Upper lobe of right lung (tissue), 1 donor: Measurements from ENCODE around the gene COPS7A. TPM values are rescaled to one million over a fixed set of nuclear protein-coding genes. Genes with fewer than 3 reads are reported as not detected.
A peak's percentile ranks its signal among the peaks of the same experiment; 100 is the strongest.

Experiments
- ATAC-seq: fragments of 200-7000 bp; cut with Tn5 transposase; one replicate; pipeline ENCODE4 v1.9.1; 2020; ENCODE audit warnings: mild to moderate bottlenecking, moderate library complexity
- DNase-seq: peaks from one replicate; pipeline ENCODE4 v3.0.0-alpha.2; 2020
- H3K27ac ChIP-seq: fragments of 200-600 bp; one replicate; pipeline ENCODE4 v1.8.0; 2022
- H3K27me3 ChIP-seq: fragments of 200-600 bp; one replicate; pipeline ENCODE4 v1.8.0; 2022; ENCODE audit warnings: mild to moderate bottlenecking
- H3K36me3 ChIP-seq: fragments of 200-600 bp; one replicate; pipeline ENCODE4 v1.8.0; 2022
- H3K4me1 ChIP-seq: fragments of 200-600 bp; one replicate; pipeline ENCODE4 v1.8.0; 2022
- H3K4me3 ChIP-seq: fragments of 200-600 bp; one replicate; pipeline ENCODE4 v1.8.0; 2022; ENCODE audit warnings: mild to moderate bottlenecking
- H3K9me3 ChIP-seq: fragments of 200-600 bp; one replicate; pipeline ENCODE4 v1.8.0; 2022
- intact Hi-C: fragments of 100-400 bp; cut with DNase I; formaldehyde crosslinking; loops from one replicate; pipeline ENCODE4 v1.11.0; 2022
- total RNA-seq: library from RNA; stranded (reverse); fragmentation: NEBNext Ultra II Directional; extraction: Animal tissue kit (Norgen Biotek cat#: 25700); gene quantifications from one replicate; pipeline ENCODE4 v1.2.1, GENCODE V29; 2021
- TF ChIP-seq, protein P1 (sequence below): fragments of 200-600 bp; IDR thresholded peaks from one replicate; pipeline ENCODE4 v1.8.0; 2022; ENCODE audit warnings: antibody characterized with exemption
- donor health status: DM: no; HTN: yes; CAD: no; lungs with severe emphysema.

The COPS7A gene
- total RNA-seq, 1 donor from 2014 or later, result 57.9 TPM

DNA sequence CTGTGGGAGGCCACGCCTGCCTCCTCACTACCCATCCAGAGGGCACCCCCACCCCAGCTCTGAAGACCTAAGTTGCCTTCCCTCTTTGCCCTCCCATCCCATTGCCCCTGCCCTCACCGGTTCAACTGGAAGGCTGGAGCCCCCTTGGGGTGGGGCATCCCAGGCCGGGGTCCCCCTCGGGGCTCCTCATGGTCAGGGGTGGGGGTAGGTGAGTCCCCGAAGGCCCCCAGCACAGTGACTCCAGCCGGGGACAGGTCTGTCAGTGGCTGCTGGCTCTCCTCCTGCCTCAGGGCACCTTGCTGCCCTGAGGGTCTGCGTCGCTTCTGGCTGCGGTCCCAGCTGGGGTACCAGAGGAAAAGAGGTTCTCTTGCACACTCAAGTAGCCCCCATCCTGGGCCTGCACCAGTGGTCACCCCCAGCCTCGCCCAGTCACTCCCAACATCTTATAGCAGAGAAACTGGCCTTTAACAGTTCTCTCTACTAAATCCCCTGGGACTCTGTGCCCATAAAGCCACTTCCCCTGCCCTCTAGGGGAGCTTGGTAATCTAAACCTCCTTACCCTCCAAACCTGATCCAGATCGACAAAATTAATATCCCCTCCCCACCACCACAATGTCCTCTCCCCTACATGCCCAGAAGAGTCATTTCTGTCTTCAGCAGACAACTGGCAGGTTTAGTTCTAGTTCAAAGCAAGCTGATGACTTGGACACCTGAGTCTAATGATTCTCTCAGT is 28.4 kb upstream of the COPS7A start:
- Histone ChIP-seq H3K4me1 (peaks cover 10% of the 10 kb centered on the region), H3K36me3 (no peaks in the 10 kb centered on the region), H3K27me3 (peaks cover 23% of the 10 kb centered on the region), H3K4me3 (no peak overlapping the region), H3K27ac (no peak overlapping the region), H3K9me3 (no peaks in the 10 kb centered on the region)
- intact Hi-C loops, result no loop called here
- no peak for ATAC-seq
- DNase-seq, result no peak
- TF ChIP-seq, protein P1, sequence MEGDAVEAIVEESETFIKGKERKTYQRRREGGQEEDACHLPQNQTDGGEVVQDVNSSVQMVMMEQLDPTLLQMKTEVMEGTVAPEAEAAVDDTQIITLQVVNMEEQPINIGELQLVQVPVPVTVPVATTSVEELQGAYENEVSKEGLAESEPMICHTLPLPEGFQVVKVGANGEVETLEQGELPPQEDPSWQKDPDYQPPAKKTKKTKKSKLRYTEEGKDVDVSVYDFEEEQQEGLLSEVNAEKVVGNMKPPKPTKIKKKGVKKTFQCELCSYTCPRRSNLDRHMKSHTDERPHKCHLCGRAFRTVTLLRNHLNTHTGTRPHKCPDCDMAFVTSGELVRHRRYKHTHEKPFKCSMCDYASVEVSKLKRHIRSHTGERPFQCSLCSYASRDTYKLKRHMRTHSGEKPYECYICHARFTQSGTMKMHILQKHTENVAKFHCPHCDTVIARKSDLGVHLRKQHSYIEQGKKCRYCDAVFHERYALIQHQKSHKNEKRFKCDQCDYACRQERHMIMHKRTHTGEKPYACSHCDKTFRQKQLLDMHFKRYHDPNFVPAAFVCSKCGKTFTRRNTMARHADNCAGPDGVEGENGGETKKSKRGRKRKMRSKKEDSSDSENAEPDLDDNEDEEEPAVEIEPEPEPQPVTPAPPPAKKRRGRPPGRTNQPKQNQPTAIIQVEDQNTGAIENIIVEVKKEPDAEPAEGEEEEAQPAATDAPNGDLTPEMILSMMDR, result no peak

GRCh38 chr12:6696690-6697583 is 26.9 kb upstream of the COPS7A start:
- H3K27ac ChIP-seq, result no peak overlapping the region
- peaks cover 11% of the 10 kb centered on the region for H3K4me1 ChIP-seq
- DNase-seq (no peak), ATAC-seq (no peak)
- H3K9me3 ChIP-seq, result no peaks in the 10 kb centered on the region
- H3K27me3 ChIP-seq, result peaks cover 37% of the 10 kb centered on the region
- TF ChIP-seq, protein P1, result no peak
- H3K36me3 ChIP-seq, result no peaks in the 10 kb centered on the region
- H3K4me3 ChIP-seq, result no peak overlapping the region
- intact Hi-C loops, result no loop called here

DNA sequence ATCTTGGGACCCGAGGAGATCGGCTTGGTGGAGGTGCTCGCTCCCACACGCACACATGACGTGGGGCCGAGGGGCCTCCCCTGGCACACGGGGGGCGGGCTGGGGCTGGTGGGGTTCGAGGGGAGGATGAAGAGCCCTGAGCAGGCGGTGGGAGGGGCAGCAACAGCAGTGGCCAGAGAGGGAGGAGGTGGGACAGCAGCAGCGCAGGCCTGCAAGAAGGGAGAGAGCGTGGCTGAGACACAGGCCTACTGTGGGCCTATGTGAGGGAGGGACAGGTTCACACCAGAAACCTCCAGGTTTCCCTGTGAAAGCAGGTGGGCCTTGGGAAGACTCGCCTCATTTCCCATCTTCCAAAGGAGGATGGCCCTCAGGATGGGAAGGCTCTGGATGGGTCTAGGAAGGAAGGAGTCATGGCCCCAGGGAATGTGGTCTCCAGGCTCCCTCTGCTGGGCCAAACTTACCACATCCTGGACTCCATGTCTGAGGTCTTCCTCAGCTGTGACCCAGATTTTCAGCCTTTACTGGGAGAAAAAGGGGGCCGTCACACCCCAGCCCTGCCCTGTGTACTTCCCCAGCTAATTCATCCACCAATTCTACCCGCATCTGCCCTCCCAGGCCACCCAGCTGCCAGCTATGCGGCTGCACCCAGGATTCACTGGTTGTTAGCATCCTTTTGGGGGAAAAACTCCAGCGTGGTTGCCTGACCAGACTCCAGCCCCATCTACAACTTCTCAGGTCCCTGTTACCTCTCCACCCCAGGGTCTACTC is 26.1 kb upstream of the COPS7A start:
- Histone ChIP-seq H3K27ac (no peak overlapping the region), H3K36me3 (no peaks in the 10 kb centered on the region), H3K27me3 (peaks cover 45% of the 10 kb centered on the region), H3K4me1 (peaks cover 11% of the 10 kb centered on the region), H3K4me3 (no peak overlapping the region), H3K9me3 (no peaks in the 10 kb centered on the region)
- intact Hi-C loops, result no loop called here
- ATAC-seq (peak; percentile 46), DNase-seq (no peak)
- TF ChIP-seq, protein P1, result peak; percentile 33

DNA sequence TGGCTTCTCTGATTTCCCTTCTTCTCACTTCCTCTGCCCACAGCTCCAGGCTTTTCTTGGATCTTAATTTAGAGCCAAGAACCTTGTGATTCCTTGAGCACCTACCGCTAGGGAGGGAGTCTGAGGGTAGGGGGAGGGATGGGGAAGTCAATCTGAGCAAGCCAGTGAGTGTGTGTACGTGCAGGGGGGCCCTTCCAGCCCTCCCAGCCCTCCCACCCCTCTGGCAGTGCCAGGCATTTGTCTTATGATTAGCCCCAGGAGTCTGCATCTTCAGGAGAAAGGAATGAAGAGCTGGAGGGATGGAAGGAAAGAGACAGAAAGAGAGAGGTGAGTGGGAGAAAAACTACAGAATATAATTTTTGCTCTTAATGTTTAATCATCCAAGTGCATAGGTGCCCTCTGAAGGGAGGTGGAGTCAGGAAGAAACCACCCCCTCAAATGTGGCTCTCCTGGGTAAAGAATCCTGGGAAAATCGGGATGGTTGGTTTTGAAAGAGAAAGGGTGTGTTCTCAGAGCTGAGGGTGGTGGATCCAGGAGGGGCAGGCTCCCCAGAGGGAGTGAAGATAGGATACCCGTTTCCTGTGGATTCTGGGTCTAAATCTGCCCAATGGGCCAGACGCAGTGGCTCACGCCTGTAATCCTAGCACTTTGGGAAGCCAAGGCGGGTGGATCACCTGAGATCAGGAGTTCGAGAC is 25.3 kb upstream of the COPS7A start:
- intact Hi-C loops, result no loop called here
- no peaks in the 10 kb centered on the region for H3K9me3 ChIP-seq
- DNase-seq, result no peak

More for the DNA sequence above, 25.3 kb upstream of the COPS7A start:
- Histone ChIP-seq H3K4me1 (peaks cover 11% of the 10 kb centered on the region), H3K27me3 (peaks cover 52% of the 10 kb centered on the region), H3K4me3 (no peak overlapping the region), H3K36me3 (no peaks in the 10 kb centered on the region), H3K27ac (no peak overlapping the region)
- no peak for ATAC-seq
- TF ChIP-seq, protein P1, result no peak
